Mesothelial cell of epicardium (in vitro differentiated cells): Measurements from ENCODE around the gene JKAMP. TPM values are rescaled to one million over a fixed set of nuclear protein-coding genes. Genes with fewer than 3 reads are reported as not detected.
"Not testable (repeated sequence)": the region's sequence is repeated elsewhere in the genome, so short reads cannot be mapped to it uniquely, and the experiment has no call there.

Source experiments
- DNase-seq, 2 experiments: peaks; one replicate each; pipeline ENCODE4 v3.0.0; 2021; ENCODE audit warnings: low spot score in 2 of 2; ENCODE audit not compliant: unreplicated experiment in 2 of 2
- H3K27ac Mint-ChIP-seq: 2 replicates; pipeline ENCODE4 v1.8.0; 2021; ENCODE audit warnings: mixed read lengths
- H3K27me3 Mint-ChIP-seq: 2 replicates; pipeline ENCODE4 v1.8.0; 2021; ENCODE audit warnings: low read depth, mixed read lengths
- H3K36me3 Mint-ChIP-seq: 2 replicates; pipeline ENCODE4 v1.8.0; 2021; ENCODE audit warnings: mixed read lengths
- H3K4me1 Mint-ChIP-seq: 2 replicates; pipeline ENCODE4 v1.8.0; 2021; ENCODE audit warnings: mixed read lengths
- H3K4me3 Mint-ChIP-seq: 2 replicates; pipeline ENCODE4 v1.8.0; 2021; ENCODE audit warnings: mild to moderate bottlenecking, moderate library complexity, mixed read lengths
- H3K9me3 Mint-ChIP-seq: 2 replicates; pipeline ENCODE4 v1.8.0; 2021; ENCODE audit warnings: mixed read lengths
- total RNA-seq: library from RNA; stranded (reverse); gene quantifications from 3 replicates; pipeline ENCODE4 v1.2.1, GENCODE V29; 2021
- TF ChIP-seq, protein P1 (sequence below): fragments of 200-600 bp; sonication (generic); IDR thresholded peaks from one replicate; pipeline ENCODE4 v1.5.0; 2021; ENCODE audit warnings: antibody characterized with exemption; ENCODE audit not compliant: unreplicated experiment

JKAMP gene, protein sequence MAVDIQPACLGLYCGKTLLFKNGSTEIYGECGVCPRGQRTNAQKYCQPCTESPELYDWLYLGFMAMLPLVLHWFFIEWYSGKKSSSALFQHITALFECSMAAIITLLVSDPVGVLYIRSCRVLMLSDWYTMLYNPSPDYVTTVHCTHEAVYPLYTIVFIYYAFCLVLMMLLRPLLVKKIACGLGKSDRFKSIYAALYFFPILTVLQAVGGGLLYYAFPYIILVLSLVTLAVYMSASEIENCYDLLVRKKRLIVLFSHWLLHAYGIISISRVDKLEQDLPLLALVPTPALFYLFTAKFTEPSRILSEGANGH
- total RNA-seq = 32.6 to 37.8 TPM (median 34.3 TPM) in 3 replicates

DNA sequence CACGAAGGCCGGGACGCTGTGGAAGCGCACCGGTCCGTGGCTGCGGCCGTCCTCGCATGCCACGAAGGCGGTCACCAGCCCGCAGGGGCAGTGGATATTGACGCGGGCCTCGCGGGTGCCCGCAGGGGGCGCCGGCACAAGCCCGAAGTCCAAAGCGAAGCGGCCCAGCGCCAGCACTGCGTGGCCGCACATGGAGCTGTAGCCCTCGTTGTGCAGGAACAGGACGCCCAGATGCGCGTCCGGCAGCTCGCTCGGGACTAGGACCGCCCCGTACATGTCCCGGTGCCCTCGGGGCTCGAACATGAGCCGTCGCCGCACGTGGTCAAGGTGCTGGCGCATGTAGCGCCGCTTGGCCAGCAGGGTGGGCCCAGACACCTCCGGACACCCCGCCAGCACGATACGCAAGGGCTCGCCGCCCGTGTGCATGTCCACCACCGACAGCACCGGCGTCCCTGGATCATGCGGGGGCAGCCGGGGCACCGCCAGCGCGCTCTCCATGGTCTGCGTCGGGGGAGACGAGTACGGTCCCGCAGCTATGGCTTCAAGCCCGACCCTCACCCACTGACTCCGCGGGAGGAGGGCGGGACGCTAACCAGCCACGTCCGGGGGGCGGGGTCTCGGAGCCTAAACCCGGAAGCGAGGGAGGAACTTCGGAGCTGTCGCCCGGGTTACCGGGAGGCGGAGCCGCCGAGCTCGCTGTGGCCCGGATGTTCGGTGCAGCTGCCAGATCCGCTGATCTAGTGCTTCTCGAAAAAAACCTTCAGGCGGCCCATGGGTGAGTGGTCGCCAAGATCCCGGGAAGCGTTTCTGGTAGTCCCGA is at the start of gene JKAMP, which contains the start of gene L3HYPDH:
Gene JKAMP (plus strand): TSS at position 699 of the 820 bp plus-strand sequence. CDS start 73 bp downstream, at position 772.
Gene L3HYPDH (minus strand): TSS at position 590 of the 820 bp plus-strand sequence. CDS start 92 bp downstream, at position 498.
- no peaks in the 10 kb centered on the region for H3K9me3 Mint-ChIP-seq
- peak within 1 kb of the TSS; percentile 92 for H3K27ac Mint-ChIP-seq
- TF ChIP-seq, protein P1, sequence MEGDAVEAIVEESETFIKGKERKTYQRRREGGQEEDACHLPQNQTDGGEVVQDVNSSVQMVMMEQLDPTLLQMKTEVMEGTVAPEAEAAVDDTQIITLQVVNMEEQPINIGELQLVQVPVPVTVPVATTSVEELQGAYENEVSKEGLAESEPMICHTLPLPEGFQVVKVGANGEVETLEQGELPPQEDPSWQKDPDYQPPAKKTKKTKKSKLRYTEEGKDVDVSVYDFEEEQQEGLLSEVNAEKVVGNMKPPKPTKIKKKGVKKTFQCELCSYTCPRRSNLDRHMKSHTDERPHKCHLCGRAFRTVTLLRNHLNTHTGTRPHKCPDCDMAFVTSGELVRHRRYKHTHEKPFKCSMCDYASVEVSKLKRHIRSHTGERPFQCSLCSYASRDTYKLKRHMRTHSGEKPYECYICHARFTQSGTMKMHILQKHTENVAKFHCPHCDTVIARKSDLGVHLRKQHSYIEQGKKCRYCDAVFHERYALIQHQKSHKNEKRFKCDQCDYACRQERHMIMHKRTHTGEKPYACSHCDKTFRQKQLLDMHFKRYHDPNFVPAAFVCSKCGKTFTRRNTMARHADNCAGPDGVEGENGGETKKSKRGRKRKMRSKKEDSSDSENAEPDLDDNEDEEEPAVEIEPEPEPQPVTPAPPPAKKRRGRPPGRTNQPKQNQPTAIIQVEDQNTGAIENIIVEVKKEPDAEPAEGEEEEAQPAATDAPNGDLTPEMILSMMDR = peak; percentile 28
- peaks cover 36% of the 10 kb centered on the region for H3K4me1 Mint-ChIP-seq
- H3K27me3 Mint-ChIP-seq = no peaks in the 10 kb centered on the region
- peak; percentile 96 to 98 for DNase-seq
- peak within 1 kb of the TSS; percentile 85 for H3K4me3 Mint-ChIP-seq
- peaks cover 14% of the 10 kb centered on the region for H3K36me3 Mint-ChIP-seq

DNA sequence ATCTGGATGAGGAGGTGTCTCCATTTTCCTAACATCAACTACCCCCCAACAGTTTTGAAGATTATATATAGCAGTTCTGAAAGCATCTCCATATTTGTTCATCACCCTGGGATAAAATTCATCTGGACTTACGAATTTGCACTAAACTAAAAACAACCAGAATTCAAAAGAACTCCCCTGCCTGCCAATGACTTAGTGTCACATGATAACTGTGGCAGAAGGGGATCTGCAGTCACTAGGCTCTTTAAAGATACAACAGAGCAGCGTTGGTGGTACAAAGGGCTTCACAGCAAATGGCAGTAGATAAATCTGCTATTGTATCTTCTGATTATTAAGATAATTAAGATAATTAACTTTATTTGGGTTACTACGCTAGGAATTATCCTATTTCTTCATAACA is 49.2 kb upstream of the JKAMP start:
- H3K36me3 Mint-ChIP-seq = no peaks in the 10 kb centered on the region
- TF ChIP-seq, protein P1 = no peak
- H3K9me3 Mint-ChIP-seq = peaks cover 6% of the 10 kb centered on the region

DNA sequence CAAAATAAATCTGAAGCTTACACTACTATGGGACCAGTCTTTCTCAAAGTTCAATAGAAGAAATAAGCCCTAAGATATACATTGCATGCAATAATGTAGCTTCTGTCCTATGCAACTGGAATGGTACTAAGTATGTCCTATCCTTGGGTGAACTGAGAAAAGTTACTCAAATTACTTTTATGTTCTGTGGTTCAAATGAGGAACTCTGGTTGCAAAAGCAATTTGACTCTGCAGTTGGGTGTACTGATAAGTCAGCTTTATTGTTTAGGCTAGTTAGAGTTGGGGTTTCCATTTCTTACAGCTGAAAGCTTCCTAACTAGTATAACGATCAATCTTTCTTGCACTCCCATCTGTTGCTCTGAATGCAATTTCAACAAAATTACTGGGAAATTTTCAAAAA is 48.3 kb upstream of the JKAMP start:
- TF ChIP-seq, protein P1 = no peak
- H3K4me3 Mint-ChIP-seq = no peak overlapping the region
- H3K27ac Mint-ChIP-seq = no peak overlapping the region
- peaks cover 23% of the 10 kb centered on the region for H3K4me1 Mint-ChIP-seq
- no peak for DNase-seq
- H3K36me3 Mint-ChIP-seq = no peaks in the 10 kb centered on the region
- H3K27me3 Mint-ChIP-seq = no peaks in the 10 kb centered on the region
- peaks cover 6% of the 10 kb centered on the region for H3K9me3 Mint-ChIP-seq

More for the DNA sequence above, 49.2 kb upstream of the JKAMP start:
- H3K27me3 Mint-ChIP-seq = no peaks in the 10 kb centered on the region
- peaks cover 15% of the 10 kb centered on the region for H3K4me1 Mint-ChIP-seq
- H3K4me3 Mint-ChIP-seq = no peak overlapping the region
- no peak for DNase-seq
- no peak overlapping the region for H3K27ac Mint-ChIP-seq

DNA sequence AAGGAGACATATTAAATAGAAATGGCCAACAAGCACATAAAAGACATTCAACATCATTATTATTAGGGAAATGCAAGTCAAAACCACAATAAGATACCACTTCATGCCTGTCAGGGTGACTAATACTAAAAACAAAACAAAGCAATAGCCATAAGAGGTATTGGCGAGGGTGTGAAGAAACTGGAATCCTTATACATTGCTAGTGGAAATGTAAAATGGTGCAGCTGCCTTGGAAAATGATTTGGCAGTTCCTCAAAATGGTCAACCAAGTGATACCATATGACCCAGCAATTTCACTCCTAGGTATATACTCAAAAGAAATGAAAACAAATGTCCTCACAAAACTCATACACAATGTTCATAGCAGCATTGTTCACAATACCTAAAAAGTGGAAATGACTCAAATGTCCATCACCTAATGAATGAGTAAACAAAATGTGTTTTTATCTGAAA is 46.1 kb upstream of the JKAMP start:
- Mint-ChIP-seq H3K9me3 (peaks cover 6% of the 10 kb centered on the region), H3K27ac (no peak overlapping the region), H3K27me3 (no peaks in the 10 kb centered on the region), H3K36me3 (no peaks in the 10 kb centered on the region), H3K4me1 (peaks cover 24% of the 10 kb centered on the region), H3K4me3 (no peak overlapping the region)
- DNase-seq = no peak
- TF ChIP-seq, protein P1 = no peak

DNA sequence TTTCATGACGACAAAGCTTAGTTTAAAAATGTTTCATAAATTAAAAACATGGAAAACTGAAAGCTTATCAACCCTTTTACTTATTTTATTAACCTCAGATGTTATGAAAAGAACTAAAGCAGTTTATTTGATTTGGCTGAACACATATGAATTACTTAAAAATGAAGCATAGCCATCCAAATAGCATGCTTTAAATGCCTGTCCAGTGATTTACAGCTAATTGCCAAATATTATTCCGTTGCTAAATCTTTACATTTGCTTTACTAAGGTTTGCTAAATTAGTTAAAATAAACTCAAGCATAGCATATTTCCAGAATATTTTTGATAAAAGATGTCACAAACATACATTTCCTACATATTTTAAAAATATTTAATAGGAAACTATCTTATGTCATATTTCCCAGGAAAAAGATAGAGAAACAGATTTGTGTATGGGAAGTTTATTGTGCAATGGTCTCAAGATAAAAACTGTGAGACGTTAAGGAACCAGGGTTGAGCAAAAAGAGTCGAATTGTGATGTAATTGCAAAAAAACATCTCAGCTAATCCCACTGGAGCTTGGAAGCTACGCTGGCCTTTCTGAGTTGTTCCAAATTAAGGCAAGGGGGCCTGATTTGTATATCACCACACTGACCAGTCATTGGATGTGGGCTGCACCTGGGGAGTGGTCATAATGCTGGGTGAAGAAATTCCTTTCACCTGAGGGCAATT is 44.9 kb upstream of the JKAMP start:
- H3K36me3 Mint-ChIP-seq = no peaks in the 10 kb centered on the region
- TF ChIP-seq, protein P1 = no peak
- no peak overlapping the region for H3K4me3 Mint-ChIP-seq
- H3K4me1 Mint-ChIP-seq = peaks cover 27% of the 10 kb centered on the region
- DNase-seq = no peak
- H3K27ac Mint-ChIP-seq = no peak overlapping the region
- H3K9me3 Mint-ChIP-seq = peaks cover 6% of the 10 kb centered on the region
- no peaks in the 10 kb centered on the region for H3K27me3 Mint-ChIP-seq

DNA sequence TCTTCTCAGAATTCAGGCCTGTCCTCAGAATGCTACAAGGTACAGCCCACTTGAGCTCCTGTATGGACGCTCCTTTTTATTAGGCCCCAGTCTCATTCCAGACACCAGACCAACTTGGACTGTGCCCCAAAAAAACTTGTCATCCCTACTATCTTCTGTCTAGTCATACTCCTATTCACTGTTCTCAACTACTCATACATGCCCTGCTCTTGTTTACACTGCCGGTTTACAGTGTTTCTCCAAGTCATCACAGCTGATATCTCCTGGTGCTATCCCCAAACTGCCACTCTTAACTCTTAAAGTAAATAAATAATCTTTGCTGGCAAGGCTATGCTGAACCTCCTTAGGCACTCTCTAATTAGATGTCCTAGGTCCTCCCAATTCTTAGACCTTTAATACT is 35.6 kb upstream of the JKAMP start:
- DNase-seq, H3K27ac Mint-ChIP-seq, H3K9me3 Mint-ChIP-seq, H3K4me3 Mint-ChIP-seq, H3K27me3 Mint-ChIP-seq, H3K4me1 Mint-ChIP-seq, H3K36me3 Mint-ChIP-seq: not testable (repeated sequence)
